Mesenteric fat pad (tissue), 1 donor: Measurements from ENCODE around the gene AFAP1. TPM values are rescaled to one million over a fixed set of nuclear protein-coding genes. Genes with fewer than 3 reads are reported as not detected.

ENCODE experiments used
- DNase-seq: peaks from one replicate; pipeline ENCODE4 v3.0.0-alpha.2; 2020; ENCODE audit warnings: low spot score
- total RNA-seq: library from RNA; stranded (reverse); fragmentation: NEBNext Ultra II Directional; extraction: Animal tissue kit (Norgen Biotek cat#: 25700); gene quantifications from one replicate; pipeline ENCODE4 v1.2.1, GENCODE V29; 2021
- donor health status: DM: yes; HTN: yes; CAD: no.

Gene AFAP1
- total RNA-seq, 1 donor from 2014 or later: 33.9 TPM

DNA sequence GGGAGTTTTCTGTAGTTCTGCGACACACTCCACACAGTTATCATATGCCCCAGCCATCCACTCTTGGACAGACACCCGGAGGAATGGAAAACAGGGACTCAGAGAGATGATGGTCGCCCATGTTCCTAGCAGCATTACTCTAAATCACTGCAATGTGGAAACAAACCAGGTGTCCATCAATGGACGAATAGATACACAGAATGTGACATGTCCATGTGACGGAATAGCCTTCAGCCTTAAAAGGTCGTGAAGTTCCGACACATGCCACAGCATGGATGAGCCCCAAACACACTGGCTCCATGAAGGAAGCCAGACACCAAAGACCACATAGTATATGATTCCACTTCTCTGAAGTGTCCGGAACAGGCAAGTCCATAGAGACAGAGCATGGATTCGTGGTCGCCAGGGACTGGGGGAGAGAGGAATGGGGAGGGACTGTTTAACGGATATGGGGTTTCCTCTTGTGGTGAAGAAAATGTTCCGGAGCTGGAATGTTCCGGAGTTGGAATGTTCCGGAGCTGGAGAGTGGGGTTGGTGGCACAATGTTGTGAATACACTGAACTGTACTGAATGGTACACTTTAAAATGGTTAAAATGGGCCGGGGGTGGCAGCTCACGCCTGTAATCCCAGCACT lies 28.7 kb upstream of the AFAP1 start:
- DNase-seq: no peak

DNA sequence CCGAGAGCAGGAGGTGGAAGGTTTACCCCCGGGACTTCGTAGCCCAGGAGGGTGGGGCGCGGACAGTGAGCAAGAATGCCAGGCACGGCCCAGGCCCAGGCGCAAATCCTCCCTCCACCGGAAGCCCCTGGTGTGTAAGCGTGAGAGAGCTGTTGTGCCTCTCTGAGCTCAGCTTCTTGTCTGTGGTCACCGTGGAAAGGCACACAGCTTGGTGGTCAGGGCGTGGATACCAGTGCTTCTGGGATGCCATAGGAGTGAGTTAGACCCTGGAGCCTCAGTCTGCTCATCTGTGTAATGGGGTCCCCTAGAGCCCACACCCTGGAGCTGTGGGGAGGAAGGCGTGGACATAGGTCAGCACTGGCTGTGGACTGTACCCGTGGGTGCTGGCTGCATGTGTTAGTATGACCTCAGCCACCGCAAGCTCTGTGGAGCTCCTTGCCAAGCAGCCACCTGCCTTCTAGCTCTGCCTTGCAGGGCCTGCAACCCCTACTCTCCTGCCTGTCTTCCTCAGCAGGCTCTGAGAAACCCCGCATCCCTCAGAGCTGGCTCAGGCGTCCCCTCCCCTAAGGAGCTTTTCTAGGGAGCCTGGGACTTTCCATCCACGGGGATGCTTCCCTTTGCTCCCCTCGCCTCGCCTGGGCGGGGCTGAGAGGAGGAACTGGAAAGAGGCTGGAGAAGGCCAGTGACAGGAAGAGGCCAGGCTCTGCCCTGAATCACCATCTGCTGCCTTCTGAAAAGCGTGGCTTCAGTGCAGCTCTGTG lies 28.0 kb upstream of the AFAP1 start:
- no peak for DNase-seq

DNA sequence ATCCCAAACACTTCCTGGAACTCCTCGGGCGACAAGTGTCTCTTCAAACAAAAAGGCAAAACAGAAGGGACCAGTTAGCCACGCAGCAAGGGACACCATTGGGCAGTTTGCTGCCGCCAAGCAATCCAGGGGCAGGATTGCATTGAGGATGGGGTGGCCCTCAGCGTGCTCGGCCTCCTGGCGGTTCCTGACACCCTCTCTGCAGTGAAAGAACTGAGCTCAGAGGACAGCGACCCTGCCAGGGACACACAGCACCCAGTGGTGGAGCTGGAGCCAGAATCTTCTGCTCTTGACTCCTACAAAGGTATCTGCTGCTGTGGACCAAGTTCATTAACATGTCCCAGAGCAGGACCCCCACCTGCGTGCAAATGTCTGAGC lies 27.4 kb upstream of the AFAP1 start:
- no peak for DNase-seq

DNA sequence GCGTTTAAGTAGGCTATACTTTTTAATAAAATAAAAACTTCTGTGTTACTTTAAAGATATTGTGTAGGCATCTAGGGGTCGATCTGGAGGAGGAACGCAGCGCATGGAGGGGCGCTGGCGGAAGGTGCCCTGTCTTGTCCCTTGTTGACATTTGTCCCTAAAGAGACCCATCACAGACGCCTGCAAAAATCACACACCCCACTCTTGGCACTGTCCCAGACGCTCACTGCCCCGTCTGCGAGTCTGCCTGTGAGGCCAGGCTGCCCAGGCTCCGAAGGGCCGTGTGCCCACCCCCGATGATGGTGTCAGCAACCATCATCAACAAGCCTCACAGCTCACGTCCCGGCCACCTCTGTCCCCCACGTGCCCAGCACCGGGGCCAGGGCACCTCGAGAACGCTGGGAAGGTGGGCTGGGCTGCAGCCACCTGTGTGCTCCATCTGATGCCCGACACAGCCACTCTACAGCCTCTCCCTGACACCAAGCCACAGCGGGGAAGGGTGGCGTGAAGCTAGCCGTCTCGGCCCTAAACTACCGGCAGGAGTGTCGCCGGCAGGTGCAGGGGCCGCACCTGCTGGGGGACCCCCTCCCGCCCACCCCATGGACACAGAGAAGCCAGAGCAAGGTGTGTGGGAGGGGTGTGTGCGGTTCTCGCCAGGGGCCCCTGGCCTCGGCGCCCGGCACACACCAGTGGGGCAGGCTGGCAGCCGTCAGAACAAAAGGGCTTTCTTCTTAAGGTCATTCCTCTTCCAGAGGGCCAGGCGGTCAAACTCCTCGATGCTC lies 26.8 kb upstream of the AFAP1 start:
- no peak for DNase-seq

DNA sequence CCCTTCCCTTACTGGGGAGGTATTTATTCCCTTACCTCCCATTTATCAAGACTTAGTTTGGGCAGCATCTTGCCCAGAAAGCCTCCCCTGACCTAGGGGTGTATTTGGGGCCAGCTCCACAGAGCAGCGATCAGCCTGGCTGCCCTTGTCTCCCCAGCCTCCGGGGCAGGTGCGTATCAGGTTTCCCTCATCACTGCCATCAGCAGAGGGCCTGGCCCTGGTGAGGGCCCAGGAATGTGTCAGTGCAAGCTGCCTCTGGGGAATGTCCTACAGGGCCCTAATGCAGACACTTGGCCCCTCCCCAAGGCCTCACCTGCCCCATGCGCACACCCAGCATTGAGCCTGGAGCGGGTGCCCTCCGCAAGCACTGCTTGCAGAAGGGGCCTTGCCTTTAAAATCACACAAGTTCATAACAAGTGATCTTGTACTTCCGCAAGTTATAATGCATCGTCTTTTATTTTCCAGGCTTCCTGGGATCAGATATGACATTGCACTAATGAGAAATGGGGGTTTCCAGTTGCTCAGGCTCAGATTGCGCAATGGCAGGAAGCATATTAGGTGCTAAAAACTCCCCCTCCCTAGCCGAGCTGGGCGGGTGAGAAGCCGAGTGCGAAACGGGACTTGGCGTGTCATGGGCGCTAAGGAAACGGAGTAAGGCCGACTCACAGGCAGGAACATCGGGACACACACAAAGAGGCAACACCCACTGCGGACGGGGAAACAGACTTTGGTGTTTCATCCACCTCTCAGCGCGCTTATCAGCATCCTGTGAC lies 25.4 kb upstream of the AFAP1 start:
- no peak for DNase-seq

DNA sequence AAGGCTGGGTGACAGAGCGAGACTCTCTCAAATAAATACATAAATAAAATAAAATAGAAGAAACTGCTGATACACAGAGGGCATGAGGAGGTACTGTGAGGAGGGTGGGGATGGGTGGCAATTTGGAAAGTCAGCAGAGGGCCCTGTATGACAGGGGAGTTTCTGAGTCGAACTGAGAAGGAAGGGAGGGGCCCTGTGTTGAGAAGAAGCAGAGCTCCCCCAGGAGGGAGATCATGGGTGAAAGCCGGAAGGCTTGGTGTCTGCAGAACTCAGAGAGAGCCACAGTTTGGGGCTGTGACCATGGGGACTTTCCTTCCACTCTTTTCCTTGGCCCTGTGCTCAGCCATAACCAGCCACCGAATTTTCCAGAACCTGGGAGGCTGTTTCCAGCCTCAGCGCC lies 24.8 kb upstream of the AFAP1 start:
- DNase-seq: no peak

DNA sequence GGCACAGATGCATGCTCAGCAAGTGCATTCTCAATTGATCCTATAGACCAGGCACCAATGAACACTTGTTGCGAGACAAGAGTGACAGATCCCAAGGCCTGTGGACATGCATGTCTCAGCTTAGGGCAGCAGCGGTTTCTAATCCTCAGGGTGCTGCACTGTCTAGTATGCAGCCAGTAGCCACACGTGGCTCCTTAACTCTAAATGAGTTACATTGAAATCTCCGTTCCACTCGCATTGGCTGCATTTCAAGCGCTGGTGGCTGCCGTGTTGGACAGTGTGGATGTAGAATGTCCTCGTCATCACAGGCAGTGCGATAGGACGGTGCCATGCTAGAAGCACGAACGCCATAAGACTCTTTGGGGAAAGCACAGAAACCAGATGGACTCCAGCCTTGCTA lies 24.0 kb upstream of the AFAP1 start:
- DNase-seq: no peak

DNA sequence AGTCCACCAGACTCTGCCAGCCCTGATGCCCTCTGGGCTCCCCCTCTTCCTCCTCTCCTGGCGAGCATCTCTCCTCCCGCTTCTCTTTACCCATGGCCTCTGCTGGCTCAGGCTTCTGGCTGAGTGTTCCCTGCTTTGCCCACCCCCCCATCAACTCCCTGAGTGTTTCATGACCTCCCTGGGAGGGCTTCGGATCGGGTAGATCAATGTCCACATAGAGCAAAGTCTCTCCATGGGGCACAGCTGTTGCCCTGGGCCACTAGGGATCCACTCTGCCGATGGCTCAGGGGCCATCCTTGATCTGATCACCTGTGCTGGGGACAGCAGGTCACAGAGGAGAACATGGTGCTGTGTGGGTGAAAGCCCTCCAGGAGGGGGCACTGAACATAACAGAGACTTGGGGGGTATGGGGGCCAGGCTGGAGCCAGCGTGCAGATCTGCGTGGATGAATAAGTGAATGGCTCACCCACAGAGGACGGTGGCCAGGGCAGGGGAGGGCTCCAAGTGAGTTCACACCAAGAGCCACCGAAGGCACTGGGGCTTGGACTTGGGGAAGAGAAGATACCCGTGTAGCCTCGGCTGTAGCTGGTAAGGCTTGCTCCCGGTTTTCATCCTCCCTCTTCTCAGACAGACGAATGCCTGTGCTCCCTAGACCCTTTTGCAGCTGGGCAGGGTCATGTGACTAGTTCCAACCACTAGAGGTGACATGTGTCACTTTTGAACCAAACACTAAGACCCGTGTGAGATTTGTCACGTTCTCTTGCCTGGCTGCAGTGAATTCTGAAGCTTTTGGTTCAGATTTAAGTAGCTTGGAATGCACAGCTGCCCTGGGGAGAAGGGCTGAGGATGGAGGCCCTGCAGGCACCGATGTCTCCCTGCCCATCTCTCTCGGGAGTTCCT lies 23.2 kb upstream of the AFAP1 start:
- DNase-seq: no peak

DNA sequence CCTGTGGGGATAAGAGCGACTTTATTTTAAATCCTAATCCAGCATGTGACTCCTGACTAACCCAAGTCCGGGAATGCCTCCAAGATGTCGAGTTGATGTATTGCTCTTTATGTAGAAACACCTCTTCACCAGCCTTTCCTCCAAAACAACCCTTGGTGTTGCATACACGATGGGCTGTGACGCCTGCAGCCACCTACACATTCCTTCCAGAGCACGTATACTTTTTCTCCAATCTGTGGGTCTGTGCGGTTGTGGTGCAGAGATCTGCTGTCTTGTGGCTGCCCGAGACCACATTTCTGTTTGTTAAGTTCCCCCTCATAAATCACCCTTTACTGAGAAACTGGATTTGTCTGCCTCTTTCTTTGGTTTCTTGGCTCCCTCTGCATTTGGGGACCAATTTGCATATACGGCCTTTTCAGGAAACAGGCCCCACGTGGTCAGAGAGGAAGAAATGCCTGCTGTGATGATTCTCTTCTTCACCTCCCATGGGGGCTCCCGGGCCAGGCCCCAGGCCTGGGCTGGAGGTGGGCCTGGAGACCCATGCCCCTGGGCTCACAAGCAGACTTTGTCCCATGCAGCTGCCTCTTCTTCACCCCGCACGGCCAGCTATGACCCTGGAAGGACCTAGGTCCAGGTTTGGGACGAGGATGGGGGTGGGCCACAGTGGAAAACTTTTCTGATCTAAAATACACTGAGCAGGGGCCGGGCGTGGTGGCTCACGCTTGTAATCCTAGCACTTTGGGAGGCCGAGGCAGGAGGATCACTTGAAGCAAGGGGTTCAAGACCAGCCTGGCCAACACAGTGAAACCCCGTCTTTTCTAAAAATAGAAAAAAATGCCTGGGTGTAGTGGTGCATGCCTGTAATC lies 21.4 kb upstream of the AFAP1 start:
- DNase-seq: no peak

DNA sequence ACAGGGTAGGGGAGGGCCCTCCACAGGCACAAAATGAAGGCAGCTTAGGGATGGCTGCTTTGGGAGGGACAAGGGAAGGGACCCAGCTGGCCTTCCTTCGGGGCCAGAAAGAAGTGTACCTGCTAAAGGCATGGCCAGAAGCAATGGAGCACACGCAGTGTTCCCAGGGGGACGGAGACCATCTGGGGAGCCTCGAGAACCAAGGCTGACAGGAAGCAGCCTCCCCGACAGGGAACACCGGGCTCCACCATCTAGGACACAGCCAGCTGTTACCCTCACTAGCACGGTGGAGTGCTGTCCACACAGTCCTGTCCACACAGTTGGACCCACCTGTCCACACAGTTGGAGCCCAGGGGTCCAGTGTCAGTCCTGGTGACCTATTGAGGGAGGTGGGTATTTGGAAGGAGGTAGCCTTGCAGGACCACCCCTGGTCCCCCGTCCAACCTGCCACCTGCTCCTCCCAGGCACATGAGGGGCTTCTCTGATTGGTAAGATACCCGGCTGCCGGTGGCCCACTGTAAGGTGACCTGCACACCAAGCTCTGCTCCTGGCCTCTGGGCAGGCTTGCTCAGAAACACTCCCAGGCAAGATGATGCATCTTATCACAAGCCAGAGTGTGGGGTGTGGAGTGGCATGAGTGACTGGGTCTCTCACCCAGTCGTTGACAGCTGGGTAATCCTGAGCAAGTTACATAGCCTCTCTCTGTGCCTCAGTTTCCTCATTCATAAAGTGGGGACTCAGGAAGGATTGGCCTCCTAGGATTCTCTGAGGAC lies 20.5 kb upstream of the AFAP1 start:
- DNase-seq: no peak

DNA sequence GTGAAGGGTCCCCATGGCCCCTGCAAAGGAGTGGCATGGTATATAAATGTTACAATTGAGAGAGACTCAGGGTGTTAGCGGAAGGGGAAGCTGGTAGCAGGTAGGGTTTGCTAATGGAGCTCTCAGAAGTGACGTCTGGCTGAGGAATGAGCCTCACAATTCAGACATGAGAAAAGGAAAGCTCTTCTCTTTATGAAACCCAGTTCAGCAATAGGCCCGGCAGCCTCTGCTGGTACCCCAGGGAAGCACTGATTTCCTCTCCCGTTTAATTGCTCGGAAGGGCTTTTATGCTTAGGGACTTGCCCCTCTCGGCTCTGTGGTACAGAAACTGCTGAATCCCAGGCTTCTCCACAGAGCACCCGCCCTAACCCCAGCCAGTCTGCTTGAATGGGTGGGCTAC lies 19.4 kb upstream of the AFAP1 start:
- DNase-seq: no peak

DNA sequence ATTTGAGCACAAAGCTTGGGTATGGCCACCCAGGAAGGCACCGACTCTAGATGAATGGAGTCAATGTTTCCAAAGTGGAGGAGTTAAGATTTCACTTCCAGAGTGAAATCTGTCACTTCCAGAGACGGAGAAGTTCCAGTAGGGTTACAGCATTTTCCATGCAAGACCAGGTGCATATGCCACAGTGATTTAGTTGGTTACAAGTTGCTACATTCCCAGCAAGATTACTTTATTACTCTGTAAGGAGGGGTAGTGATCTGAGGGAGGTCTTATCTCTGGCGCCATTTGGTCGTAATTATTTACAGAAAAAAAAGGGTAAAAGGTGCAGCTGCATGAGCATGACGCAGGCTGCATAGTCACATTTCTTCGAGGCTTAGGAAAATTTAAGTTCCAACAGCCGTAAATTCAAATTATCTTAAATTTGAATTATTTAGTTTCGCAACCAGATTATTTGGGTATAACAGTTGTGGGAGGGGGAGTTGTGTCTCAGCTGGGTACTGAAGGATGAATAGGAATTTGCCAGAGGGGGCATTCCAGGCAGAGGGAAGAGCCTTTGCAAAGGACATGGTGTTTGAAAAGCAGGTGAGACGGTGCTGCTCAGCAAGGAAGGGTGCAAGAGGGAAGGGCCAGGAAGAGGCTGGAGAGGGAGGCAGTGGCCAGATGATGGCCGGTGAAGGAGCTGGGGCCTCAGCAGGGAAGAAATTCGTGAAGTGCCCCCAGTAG lies 17.4 kb upstream of the AFAP1 start:
- DNase-seq: no peak

DNA sequence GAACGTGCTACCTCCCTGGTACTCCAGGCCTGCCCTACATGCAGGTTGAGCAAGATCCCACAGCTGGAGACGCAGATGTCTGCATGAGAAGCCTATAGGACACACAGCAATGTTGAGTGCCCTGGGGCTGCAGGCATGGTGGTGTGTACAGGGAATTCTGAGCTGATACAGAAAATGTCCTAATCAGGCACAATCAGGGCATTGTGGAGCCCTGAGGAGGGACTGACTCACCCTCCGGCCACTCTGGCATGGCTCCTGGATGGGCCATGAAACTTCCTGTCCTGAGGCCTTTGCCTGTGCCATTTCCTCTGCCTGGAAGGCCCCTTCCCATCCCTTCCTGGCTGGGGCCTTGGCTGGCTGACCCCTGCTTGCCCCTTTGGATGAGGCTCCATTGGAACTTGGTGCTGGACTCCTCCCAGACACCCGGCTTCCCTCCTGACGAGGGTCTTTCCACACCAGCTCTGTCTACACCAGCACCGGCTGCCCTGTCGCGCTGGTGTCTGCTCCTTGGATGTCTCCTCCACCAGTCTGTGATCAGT lies 16.7 kb upstream of the AFAP1 start:
- no peak for DNase-seq

DNA sequence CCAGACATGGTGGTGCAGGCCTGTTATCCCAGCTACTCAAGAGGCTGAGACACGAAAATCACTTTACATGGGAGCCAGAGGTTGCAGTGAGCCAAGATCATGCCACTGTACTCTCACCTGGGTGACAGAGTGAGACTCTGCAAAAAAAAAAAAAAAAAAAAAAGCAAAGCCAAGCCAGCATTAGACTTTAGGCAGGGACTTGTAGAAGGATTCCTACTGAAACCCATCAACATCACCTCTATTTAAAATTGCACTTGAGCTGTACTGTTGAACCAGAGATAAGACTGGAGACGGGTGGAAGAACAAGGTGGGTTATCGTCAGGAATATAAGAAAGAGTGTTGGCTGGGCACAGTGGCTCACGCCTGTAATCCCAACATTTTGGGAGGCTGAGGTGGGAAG lies 15.7 kb upstream of the AFAP1 start:
- no peak for DNase-seq

DNA sequence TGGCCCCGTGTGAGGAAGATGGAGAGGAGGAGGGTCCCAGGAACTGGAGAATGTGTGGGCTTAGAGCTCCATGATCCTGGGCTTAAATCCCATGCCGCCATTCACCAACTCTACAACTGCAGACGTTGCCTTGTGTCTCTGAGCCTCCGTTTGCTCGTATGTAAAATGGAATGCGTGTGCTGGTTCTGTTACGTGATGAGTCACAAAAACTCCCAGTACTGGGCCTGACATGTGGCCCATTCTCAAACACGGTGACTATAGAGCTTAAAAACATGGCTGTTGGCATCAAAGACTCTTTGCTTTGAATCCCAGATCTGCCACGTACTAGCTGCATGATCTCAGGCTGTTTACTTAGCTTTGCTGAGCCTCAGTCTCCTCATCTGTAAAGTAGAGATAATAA lies 13.0 kb upstream of the AFAP1 start:
- no peak for DNase-seq

DNA sequence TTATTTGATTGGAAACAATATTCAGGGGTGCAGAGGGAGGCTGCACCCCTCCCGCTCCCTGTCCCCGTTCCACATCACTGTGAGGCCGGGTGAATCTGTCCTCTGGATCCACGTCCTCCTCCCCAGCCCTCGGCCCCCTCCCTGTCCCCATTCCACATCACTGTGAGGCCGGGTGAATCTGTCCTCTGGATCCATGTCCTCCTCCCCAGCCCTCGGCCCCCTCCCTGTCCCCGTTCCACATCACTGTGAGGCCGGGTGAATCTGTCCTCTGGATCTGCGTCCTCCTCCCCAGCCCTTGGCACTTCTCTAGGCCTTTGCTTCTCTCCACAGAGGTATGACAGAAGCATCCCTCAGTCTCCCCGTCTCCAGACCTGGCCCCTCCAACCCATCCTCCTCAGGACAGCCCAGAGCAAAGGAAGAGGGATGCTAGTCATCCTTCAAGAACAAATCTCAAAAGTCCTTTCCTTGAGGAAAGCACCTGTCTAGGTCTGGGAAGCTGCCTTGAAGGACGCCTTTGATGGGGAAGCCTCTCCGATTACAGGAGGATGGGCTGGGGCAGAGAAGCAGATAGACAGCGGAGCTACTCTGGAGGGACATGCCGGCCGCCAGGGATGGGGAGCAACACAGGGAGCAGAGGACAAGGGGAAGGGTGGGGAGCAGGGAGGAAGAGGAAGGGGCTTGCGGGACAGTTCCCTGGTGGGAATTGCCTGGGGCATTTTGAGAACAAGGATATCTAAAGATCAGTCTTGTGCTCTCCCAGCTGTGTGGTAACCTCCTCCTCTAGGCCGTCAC lies 10.8 kb upstream of the AFAP1 start:
- no peak for DNase-seq

DNA sequence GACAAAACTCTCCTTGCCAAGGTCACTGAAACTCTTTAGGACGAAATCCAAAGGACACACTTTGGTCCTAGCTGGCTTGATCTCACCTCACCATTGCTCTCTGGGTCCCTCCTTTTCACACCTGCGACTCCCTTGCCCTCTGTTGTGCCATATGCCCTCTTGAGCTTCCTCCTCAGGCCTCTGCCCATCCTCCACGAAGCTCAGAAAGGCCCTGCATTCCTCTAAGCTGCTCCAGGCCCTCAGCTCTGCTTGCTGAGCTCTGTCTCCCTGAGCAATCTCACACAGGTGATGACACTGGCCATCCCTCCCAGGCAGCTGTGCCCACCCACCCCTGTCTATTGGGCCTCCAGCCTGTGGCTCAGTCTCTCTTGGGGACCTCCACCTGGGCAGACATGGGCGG lies 10.1 kb upstream of the AFAP1 start:
- no peak for DNase-seq
